Activated CD8-positive, alpha-beta memory T cell treated with anti-CD3 and anti-CD28 coated beads, Interleukin-2, amount 50 U/mL, for 1 hour (primary cell): ENCODE data around the gene SVEP1.
"Not testable (repeated sequence)": the region's sequence is repeated elsewhere in the genome, so short reads cannot be mapped to it uniquely, and the experiment has no call there.

Experiments used
- DNase-seq: peaks from one replicate; pipeline ENCODE4 v3.0.0-alpha.2; 2020; ENCODE audit errors: extremely low read depth

The SVEP1 gene

GRCh38 chr9:110443866-110444220, 135.7 kb downstream of the SVEP1 start:
- DNase-seq: no peak

GRCh38 chr9:110443146-110443865, 136.2 kb downstream of the SVEP1 start:
- DNase-seq: no peak

- DNase-seq: no peak
These were observed 138.7 kb downstream of the SVEP1 start for GRCh38 chr9:110440796-110441195.

GRCh38 chr9:110440172-110440571, 139.4 kb downstream of the SVEP1 start:
- no peak for DNase-seq

- DNase-seq: no peak
These were observed 147.3 kb downstream of the SVEP1 start for GRCh38 chr9:110432253-110432652.

GRCh38 chr9:110429453-110429852, 150.1 kb downstream of the SVEP1 start:
- DNase-seq: no peak

GRCh38 chr9:110427497-110428104, 151.9 kb downstream of the SVEP1 start:
- no peak for DNase-seq

GRCh38 chr9:110426052-110426709, 153.4 kb downstream of the SVEP1 start:
- DNase-seq: no peak

GRCh38 chr9:110414471-110414870, 165.1 kb downstream of the SVEP1 start:
- no peak for DNase-seq

GRCh38 chr9:110410961-110411360, 168.6 kb downstream of the SVEP1 start:
- no peak for DNase-seq

- DNase-seq: no peak
These were observed 170.9 kb downstream of the SVEP1 start for GRCh38 chr9:110408598-110408997.

- no peak for DNase-seq
These were observed 173.6 kb downstream of the SVEP1 start for GRCh38 chr9:110405858-110406443.

- DNase-seq: no peak
These were observed 175.1 kb downstream of the SVEP1 start for GRCh38 chr9:110404473-110404872.

- no peak for DNase-seq
These were observed 179.6 kb downstream of the SVEP1 start for GRCh38 chr9:110399983-110400382.

- DNase-seq: not testable (repeated sequence)
These were observed 180.5 kb downstream of the SVEP1 start for GRCh38 chr9:110398992-110399391.

GRCh38 chr9:110391826-110392485, 187.6 kb downstream of the SVEP1 start:
- no peak for DNase-seq

- DNase-seq: no peak
These were observed 190.3 kb downstream of the SVEP1 start for GRCh38 chr9:110389148-110389750.

GRCh38 chr9:110383491-110383890, 196.1 kb downstream of the SVEP1 start:
- no peak for DNase-seq

GRCh38 chr9:110382731-110383130, 196.8 kb downstream of the SVEP1 start:
- DNase-seq: no peak

GRCh38 chr9:110371411-110372007, 208.0 kb downstream of the SVEP1 start:
- DNase-seq: no peak

- no peak for DNase-seq
These were observed 209.2 kb downstream of the SVEP1 start for GRCh38 chr9:110370315-110370714.
